Activated gamma-delta T cell treated with Interleukin-2 at 50 U/mL for 16 hours (primary cell): ENCODE measurements around the gene LRP6.

ENCODE experiments used
- DNase-seq: peaks from one replicate; pipeline ENCODE4 v3.0.0-alpha.2; 2020

Gene LRP6

DNA sequence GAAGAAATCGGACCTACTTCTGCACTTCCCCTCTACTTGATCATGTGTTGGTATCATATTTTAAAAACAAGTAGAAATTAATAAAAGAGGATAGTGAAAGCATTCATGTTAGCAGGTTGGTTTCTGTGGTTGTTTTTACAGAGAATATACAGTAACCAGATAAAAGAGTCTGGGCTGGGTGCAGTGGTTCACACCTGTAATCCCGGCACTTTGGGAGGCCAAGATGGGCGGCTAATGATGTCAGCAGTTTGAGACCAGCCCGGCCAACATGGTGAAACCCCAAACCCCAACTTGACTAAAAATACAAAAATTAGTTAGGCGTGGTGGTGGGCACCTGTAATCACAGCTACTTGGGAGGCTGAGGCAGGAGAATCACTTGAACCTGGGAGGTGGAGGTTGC lies 55.9 kb downstream of the LRP6 start:
- DNase-seq, result peak; percentile 15

DNA sequence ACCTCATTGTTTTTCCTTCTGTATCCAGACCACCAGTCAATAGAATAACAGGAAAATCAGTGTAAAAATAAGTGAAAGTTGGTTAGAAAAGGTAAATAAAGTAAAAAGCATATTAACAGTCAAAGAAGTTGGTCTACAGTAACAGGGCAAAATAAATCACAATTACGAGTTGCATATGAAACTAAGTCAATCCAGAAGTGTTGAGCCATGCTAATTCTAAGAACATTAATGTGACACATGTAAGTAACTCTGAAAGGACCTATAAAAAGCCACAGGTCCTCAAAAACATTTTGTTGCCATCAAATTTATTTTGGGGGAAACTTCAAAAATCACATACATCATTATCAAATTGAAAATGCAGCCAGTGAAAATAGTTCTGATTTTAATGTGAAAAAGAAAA lies 56.4 kb downstream of the LRP6 start:
- no peak for DNase-seq

DNA sequence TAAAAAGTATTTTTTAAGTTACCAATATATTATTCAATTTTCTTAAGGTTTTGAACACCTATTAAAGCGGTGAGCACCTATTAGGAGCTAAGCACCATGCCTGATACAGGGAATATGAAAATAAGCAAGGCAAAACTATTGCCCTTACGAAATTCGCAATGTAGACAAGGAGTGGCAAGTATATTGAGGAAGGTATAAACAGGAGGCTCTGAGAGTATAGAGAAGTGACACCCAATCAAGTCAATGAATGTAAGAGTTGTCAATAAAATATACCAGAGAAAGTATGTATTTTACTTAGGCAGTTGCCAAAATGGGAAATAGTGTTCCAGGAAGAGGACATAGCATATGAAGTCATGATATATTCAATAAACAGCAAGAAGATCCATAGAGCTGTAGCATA lies 57.2 kb downstream of the LRP6 start:
- DNase-seq, result no peak

DNA sequence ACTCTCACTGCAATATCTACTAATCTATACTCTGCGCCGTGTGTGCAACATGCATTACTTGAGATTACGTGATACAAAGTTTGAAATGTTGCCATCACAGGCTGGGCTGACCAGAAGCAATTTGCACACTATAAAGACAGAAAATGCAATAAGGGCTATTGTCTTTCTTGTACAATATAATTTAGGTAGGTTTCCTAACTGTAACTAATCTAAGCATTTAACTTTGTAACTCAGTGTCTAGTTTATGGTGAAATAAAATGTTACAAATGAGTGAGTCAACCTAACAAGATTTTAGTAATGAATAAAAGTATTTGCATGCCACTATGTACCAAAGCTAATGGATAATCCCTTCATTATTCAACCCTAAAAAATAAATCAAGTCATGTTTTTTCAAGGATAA lies 57.8 kb downstream of the LRP6 start:
- no peak for DNase-seq

DNA sequence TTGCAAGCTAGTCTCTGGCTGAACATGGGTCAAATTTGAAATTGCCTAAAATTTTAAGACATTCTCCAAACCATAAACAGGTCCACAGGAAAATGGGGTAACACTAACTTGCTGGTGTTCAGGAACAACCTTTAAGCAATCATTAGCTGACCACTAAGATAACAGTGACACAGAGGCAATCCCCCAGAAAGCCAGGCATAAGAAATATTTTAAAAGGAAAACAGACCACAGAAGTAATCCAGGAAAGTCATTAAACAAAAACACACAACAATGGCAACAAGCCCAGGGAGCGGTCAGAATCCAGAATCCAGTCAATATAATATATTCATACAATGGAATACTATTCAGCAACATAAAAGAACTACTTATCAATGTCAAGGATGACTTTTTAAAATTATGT lies 59.1 kb downstream of the LRP6 start:
- no peak for DNase-seq

DNA sequence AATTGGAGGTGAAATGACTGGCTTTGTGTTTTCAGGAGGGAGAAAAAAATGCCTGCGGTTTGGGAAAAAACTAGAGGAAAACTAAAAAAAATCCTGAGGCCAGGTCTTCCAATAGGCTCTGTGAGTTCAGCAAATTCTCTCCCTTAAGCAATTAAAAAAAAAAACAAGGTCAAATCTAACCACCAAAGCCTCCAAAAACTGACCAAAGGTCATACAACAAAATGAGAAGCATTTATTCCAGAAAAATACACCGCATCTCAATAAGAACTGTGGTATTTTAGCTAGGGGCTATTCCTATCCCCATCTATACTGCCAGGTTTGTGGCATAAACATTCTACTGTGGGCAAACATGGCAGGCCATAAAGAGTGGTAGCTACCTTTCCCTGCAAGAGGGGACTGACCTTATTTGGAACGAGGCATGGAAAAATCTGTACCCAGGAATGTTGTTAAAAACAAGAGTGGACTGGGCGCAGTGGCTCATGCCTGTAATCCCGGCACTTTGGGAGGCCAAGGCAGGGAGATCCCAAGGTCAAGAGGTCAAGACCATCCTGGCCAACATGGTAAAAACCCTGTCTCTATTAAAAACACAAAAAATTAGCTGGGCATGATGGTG lies 60.0 kb downstream of the LRP6 start:
- no peak for DNase-seq

DNA sequence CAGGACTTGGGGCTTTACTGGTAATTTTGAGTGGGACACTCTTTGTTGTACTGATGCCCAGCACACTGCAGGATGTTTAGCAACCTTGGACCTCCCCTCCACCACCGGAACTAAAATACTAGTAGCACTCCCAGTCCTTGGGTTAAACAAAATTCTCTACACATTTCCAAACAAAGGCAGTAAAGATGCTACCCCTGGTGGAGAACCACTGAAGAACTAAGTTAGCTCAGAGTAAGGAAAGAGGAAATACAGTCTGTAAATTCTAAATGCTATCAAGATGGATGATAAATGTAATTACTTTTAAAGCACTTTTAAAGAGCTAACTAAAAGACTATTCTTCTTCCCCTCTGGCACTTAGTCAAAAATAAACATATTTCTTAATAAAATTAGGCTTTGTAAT lies 64.1 kb downstream of the LRP6 start:
- no peak for DNase-seq

DNA sequence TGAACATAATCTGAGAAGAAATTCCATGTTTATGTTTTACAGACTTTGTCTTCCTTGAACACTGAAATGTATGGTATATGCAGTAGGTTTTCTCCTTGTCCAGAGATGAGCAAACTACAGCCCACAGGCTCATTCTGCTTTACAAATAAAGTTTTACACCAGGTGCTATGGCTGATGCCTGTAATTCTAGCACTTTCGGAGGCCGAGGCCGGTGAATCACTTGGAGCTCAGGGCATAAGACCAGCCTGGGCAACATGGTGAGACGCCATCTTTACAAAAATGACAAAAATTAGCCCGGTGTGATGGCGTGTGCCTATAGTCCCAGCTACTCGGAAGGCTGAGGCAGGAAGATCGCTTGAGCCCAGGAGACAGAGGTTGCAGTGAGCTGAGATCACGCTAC lies 64.7 kb downstream of the LRP6 start:
- DNase-seq, result no peak

DNA sequence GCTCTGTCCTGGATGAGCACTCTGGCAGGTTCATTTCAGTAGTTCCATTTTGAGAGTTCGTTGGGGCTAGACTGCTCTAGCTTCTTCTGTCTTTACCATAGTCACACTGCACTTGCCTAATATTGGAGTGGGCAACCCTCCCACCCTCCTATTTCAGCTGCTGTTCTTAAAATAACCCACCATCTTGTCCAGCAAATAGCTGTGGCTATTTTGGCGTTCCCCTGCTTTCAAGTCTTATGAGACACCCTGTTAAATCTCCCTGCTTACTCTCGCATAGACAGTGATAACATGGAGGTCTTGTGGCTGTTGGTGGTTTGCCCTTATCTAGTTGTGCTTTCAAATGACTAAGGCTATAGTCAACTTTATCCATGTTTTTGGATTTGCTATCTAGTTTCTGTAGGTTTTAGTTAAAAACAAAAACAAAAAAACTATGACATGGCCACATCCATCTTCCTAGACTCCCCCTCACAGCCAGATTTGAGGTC lies 65.5 kb downstream of the LRP6 start:
- DNase-seq, result no peak

DNA sequence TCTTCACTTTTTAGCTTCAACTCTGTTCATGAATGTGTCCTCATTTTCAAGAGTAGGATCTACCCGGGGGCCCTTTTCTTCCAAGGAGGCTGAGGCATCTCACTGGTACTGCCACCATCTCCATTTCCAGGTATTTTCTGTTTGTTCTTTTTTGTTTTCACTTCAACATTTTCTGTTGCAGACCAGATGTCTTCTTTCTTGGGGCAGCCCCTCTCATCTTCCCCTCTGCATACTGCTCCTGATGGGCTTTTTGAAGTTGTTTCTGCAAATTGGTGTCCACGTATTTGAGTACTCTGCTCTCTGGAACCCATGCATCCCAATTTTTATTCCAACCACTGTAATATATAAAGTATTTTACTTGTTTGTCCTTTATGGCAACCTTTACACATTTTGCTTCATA lies 66.5 kb downstream of the LRP6 start:
- no peak for DNase-seq

DNA sequence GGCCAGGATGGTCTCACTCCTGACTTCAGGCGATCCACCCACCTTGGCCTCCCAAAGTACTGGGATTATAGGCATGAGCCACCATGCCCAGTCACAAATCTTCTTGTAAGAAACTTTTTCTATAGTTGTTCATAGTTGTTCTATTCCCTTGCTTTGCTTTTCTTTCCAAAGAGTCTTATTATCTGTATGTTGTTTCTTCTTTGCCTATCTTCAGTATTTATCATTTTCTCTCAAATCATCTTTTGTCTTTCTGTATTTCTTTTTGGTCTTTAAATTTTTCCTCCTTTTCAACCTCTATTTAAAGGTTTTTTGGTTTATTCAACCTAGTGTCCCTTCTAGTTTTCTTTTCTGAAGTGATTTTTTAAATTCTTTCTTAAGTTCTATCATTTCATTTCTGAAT lies 68.7 kb downstream of the LRP6 start:
- no peak for DNase-seq

DNA sequence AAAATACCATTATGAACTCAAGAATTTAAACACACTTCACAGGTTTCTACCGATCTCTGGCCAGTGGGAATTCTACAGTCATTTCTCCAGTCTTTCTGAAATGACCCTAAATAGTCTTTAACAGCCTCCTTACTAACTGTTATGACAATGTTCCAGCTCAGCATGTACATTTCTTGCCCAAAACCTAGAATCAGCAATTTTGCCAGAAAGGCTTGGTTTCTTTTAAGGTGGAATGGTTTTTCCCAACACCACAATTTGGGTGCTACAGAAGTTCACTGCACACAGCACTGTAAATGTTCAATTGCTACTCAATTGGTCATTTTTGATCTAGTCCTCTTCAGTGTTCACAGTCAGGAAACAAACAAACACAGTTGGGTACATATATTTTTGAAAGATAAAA lies 69.7 kb downstream of the LRP6 start:
- no peak for DNase-seq

DNA sequence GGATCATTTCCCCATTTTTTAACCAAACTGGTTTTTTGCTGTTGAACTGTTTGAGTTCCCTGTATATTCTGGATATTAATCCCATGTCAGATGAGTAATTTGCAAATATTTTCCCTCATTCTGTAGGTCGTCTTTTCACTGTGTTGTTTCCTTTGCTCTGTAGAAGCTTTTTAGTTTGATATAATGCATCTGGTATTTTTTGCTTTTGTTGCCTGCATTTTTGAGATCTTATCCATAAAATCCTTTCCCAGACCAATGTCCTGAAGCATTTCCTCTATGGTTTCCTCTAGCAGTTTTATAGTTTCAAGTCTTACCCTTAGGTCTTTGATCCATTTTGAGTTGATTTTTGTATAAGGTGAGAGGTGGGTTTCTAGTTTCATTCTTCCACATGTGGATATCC lies 71.3 kb downstream of the LRP6 start:
- no peak for DNase-seq

DNA sequence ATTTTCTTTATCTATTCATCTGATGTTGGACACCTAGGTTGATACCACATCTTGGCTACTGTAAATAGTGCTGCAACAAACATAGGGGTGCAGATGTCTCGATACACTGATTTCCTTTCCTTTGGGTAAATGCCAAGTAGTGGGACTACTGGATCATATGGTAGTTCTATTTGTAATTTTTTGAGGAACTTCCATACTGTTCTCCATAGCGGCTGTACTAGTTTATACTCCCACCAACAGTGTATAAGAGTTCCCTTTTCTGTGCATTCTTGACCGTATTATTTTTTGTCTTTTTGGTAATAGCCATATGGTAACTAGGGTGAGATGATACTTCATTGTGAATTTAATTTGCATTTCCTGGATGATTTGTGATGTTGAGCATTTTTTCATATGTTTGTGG lies 71.8 kb downstream of the LRP6 start:
- no peak for DNase-seq

DNA sequence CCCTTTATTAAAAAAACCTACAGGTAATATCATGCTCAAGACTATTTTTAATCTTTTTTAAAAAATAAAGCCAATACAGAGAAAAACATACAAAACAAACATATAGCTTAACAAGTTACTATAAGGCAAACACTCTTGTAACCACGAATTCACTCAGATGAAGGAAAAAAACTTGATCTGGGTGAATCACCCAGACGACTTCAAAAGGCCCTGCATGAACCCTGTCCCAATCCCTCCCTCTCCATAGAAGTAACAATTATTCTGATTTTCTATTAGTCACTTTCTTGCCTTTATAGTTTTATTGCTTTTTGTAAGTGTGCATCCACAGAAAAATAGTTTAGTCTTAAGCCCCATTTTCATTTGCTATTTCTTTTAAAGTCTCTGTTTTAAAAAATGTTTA lies 72.6 kb downstream of the LRP6 start:
- DNase-seq, result no peak

DNA sequence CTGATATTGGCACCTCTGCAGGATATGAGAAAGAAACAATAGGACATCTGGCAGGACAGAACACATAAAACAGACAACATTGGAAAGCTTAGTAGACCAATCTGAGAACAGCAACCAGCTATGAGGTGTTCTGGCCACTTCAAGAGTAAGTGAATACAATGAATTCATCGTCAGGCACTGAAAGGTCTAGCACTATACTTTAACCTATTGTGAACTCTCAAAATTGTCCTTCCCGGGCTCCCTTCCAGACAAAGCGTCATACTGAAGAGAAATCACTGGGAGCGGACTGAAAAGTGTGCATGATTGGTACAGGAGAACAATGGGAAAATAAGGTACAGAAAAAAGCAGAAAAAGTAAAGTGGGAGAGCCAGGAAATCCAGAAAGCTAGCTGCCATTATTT lies 75.8 kb downstream of the LRP6 start:
- DNase-seq, result no peak

DNA sequence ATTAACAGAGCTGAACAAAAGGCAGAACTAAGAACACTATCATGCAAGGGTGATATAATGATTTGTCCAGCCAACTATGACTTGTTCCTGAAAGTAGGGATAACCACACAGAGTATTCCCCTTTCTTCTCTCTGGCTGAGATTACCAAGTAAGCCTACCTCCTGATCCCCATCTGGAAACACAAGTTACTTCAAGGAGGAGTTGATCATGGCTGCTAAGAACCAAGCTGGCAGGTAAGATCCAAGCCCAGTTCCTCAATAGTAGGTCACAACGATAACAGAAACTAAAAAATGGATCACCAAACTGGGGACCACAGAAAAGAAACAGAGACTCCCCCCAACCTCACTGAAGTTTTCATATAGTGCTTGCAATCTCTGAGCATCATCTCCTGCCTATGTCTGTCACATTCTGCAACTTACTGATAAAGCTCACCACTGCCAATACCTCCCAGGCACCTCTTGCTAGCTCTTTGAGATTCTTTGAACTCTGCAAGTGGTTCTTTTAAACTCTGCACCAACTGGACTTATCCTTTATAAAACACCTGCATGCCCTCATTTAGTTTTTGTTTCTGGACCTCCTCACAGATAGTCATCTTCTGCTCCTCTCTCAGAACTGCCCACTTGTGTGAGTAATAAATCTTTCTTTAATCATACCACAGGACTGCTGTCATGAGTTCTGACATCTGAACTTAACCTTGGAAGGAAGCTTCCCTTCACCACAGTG lies 76.6 kb downstream of the LRP6 start:
- DNase-seq, result no peak

DNA sequence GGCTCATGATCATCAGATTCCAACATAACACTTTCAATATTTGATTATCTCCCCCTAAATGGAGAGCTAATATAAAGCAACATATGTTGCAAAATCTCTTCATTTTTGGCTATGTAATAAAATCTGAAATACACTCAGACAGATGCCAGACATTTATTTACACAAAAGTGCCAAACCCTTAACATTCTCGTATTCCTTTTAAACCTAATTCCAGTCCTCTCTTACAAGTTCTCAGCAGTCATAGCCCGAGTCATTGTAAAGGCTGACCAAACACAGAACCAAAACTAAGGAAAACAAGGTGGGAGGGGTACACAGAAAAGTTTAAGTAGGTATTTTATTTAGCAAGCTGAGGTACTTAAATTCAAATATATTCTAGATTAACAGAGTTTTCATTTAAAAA lies 81.4 kb downstream of the LRP6 start:
- no peak for DNase-seq

DNA sequence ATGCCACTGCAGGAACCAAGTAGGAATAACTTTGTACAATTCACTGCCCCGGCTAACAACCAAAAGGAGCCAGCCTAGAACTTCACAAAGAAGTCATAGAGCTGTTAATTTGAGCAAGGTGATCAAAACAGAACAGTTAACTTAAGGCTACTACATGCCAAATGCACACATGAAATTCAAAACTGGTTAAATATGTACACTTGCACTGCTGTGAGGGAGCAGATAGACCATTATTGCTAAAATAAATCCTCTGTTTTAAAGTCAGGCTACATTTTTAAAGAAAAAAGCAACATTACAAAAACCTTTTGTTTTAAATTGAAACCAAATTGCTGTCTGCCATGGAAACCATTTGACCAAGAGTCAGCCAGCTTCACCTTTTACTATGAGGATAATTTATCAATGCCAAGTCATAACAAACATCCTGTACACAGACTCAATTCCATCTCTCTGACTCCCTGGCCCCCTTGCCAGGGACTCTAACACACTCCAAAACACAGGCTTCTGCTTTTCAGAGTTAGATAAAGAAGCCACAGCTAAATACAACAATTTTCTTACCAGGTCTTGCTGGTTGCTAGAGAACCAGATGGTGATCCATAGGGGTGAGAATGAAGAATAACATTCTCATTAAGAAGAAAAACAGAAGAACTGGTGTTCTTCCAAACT lies 84.0 kb downstream of the LRP6 start:
- DNase-seq, result no peak

DNA sequence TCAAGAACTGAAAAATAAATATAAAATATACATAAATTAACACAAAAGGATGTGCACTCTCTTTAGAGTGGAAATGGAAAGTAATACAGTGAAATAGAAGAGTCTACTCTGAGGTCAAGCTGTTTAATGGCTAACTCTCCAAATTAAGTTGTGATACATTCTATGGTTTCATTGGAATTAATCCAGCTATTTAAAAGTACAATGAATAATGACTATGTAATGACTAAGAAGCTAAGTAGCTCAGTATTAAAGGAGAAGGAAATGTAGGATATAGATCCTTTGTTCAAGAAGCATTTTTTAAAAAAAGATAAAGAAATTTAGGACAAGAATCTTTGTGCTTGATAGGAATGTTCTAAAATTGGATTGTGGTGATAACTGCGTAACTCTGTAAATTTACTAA lies 85.3 kb downstream of the LRP6 start:
- no peak for DNase-seq

DNA sequence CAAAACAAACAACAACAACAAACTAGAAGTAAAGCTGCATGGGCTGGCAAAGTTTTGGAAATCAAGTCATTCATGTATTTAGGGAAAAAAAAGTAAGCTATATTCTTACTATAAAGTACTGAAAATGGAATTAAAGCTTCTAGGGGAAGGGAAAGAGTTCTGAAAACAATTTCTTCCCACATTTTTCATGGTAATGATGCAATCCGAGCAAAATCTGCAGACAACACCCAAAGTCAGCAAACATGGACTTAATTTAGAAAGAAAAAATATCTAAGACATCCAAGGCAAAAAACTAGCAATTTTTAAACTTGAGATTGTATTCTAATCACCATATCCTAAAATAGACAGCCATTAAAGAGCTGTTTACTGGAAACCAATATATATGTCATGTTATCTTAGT lies 86.3 kb downstream of the LRP6 start:
- no peak for DNase-seq

DNA sequence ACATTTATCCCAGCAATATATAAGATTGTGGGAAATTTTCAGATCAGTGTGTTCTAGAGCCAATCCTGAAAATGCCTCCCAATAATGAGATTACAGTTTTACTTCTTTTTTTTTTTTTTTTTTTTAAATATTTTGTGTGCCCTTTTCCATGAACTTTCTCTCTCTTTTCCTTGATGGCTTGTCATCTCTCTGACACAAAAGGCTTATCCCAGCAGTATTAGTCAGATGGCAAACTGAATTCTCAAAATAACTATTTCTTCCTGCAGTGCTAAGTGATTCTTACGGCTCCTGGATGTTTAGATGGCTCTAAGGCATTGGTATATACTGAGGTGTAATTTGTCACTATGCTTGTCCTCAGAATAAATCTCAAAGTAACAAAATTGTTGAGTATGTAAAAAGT lies 86.7 kb downstream of the LRP6 start:
- DNase-seq, result no peak

DNA sequence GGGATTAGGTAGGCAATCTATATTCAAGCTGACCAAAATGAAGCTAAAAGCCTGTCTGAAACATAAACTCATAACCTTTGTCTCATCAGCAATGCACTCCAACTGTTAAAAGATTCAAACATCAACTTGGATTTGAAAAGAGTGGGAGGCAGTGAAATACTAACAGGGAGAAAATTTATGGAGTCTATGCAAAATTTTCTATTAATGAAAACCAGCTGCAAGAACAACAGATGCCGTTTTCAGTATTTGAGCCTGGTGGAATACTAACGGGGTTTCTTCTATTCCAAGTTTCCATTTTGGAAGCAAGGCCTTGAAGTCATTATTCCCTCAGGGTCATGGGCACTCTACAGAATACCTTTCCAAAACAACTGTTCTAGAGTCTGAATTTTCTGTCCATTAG lies 88.3 kb downstream of the LRP6 start:
- DNase-seq, result no peak

DNA sequence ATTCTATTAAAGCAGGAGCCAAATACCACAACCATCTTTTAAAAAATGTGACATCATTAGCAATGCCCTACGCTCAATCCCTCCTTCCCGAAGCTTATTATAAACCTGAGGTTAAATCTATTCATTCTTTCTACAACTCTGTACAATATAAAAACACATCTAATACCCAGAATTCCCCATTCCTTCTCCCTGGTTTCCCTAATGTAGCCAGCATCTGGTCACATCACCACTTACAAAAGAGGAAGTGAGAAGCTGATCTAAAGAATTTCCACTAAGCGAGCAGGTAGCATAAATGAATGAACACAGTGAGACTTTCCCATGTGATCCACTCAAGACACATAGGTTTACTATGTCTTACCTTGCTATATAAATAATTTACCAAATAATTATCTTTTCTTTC lies 90.4 kb downstream of the LRP6 start:
- DNase-seq, result no peak
